Astrocyte of the cerebellum (primary cell): ENCODE results near the gene FCRL4.

Source experiments
- DNase-seq: peaks from one replicate; pipeline ENCODE4 v3.0.0-alpha.2; 2011; ENCODE audit warnings: low read depth
- H3K4me3 ChIP-seq: 2 replicates; pipeline ENCODE4 v1.5.1; 2011; ENCODE audit warnings: mild to moderate bottlenecking, low read depth, low read length, moderate library complexity
- in situ Hi-C: cut with HindIII; loops from 2 replicates; pipeline ENCODE4 v1.10.0; 2017; ENCODE audit warnings: low sequenced_read_pairs
- TF ChIP-seq, protein P1 (sequence below): IDR thresholded peaks from 2 replicates; pipeline ENCODE4 v1.5.1; 2012; ENCODE audit warnings: low read length, low read depth, moderate library complexity, mild to moderate bottlenecking; ENCODE audit errors: missing control alignments

FCRL4 gene

DNA sequence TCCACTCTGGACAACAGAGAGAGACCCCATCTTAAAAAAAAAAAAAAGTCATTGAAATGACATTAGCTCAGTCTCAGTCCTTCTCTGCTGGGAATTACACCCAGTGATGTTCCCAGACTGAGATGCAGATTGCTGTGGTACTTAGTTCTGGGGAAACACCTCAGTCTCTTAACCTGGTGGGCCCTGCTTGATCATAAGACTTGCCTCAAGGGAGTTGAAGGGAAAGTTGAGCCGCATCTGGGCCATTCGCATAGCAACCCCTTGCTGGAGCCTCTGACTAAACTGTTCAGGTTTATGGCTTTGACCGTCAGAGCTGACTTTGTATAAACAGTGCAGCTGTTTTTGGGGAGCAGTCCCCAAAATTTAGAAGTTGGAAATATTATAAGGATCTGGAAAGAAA lies 13.4 kb downstream of the FCRL4 start:
- no peak for DNase-seq
- no peak overlapping the region for H3K4me3 ChIP-seq
- in situ Hi-C loops: no loop called here
- TF ChIP-seq, protein P1, sequence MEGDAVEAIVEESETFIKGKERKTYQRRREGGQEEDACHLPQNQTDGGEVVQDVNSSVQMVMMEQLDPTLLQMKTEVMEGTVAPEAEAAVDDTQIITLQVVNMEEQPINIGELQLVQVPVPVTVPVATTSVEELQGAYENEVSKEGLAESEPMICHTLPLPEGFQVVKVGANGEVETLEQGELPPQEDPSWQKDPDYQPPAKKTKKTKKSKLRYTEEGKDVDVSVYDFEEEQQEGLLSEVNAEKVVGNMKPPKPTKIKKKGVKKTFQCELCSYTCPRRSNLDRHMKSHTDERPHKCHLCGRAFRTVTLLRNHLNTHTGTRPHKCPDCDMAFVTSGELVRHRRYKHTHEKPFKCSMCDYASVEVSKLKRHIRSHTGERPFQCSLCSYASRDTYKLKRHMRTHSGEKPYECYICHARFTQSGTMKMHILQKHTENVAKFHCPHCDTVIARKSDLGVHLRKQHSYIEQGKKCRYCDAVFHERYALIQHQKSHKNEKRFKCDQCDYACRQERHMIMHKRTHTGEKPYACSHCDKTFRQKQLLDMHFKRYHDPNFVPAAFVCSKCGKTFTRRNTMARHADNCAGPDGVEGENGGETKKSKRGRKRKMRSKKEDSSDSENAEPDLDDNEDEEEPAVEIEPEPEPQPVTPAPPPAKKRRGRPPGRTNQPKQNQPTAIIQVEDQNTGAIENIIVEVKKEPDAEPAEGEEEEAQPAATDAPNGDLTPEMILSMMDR: no peak

DNA sequence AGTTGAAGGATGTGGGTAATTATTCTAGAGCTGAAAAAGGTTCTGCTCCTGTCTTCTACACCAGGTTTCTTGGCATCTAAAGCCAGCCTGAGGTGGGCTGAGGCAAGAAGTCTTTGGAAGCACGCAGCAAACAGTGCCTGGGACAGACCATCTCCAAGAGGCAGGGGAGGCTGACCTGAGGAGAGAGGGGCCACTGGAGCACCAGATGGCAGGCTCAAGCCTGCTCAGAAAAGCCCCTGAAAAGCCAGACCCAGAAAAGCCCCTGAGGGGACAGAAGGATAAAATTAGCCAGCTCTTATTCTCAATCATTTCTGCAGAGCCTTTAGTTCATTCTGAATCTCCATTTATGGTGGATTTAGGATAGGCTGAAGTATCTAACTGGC lies 17.1 kb downstream of the FCRL4 start:
- TF ChIP-seq, protein P1: no peak
- H3K4me3 ChIP-seq: no peak overlapping the region
- in situ Hi-C loops: no loop called here
- no peak for DNase-seq

DNA sequence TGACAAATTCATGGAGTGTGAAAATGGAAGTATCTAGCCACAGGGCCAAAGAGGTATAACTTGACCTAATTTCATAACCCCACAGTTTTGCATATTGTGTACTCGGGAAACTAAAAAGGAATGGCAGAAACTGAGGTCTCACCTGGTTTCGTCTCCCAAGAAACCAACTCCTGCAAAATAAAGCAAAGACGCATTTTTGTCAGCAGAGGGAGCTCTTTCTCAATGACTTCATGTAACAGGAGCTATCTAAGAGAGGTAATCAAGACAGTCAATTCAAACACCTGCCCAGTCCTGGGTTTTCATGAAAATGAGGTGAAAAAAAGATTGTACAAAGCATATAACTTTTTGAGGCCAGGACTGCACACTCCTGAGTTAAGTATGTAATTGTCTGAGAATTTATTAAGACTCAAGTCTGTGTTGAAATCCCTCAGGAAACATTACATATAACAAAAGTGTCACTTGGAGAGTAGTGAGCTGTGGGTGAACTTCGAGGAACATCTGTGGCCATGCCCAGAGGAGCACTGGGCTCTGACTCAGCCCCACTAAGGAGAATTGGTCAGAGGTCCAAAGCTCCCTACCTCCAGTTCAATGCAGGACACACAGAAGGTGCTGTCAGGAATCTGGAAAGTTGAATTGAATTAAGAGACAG lies 17.6 kb downstream of the FCRL4 start:
- TF ChIP-seq, protein P1: peak; percentile 75
- DNase-seq: peak; percentile 49
- in situ Hi-C loops: no loop called here
- no peak overlapping the region for H3K4me3 ChIP-seq

DNA sequence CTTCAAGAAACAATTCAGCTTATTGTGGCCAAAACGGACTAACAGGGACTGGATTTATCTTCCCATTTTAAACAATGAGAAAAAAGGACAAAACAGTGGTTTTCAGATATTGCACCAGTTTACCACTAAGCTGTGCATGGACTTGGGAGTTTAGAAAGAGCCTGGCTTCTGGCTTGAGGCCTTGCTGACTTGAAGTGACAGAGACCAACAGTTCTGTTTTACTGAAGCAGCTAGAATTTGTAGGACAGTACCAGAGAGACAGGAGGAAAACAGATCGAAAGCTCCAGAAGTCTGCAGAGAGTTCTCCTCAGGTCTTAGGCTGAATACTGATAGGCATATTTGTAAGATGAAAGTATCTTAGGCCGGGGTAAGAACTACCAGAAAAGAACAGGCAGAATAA lies 20.5 kb downstream of the FCRL4 start:
- H3K4me3 ChIP-seq: no peak overlapping the region
- DNase-seq: no peak
- TF ChIP-seq, protein P1: no peak
- in situ Hi-C loops: no loop called here

DNA sequence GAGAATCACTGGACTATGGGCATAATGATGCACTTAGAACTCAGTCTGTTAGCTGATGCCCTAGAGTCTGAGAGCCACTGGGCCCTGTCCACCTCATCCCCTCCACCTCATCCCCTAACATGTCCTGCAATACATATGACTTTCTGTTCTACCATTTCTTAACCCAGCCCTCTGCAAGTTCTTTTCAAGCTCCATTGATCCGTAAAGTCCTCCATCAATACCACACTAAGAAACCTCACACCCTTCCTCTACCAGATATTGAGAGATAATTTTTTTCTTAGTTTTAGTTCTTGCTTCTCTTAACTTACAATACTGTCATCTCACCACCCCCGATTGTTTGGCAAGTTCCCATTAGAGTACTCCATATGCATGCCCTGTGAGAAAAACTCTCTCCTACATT lies 22.1 kb downstream of the FCRL4 start:
- no peak for DNase-seq
- TF ChIP-seq, protein P1: no peak
- in situ Hi-C loops: no loop called here

DNA sequence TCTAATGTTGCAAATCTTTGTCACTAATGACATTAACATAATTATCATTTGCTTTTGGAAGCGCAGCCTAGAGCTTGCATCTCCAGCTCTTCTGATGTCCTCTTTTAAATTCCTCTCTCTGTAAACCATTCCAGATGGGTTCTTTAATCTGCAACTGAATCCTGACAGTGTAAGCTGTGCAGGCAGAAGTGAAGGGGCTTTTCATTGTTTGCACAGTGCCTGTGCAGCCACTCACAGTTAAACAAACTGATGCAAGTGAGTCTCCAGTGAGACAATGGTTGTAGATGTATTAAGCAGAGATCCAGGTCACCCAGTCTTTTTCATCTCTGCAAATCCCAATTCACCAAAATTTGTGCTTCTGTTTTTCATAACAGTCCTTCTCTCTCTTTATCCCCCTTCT lies 23.0 kb downstream of the FCRL4 start:
- in situ Hi-C loops: no loop called here
- DNase-seq: no peak
- TF ChIP-seq, protein P1: no peak
- H3K4me3 ChIP-seq: no peak overlapping the region

More for the DNA sequence above, 22.1 kb downstream of the FCRL4 start:
- H3K4me3 ChIP-seq: no peak overlapping the region
